PFSK-1 (cell line): ENCODE results near the gene EXPH5.

ENCODE experiments used
- POLR2AphosphoS5 ChIP-seq: IDR thresholded peaks from 2 replicates; pipeline ENCODE4 v1.6.1; 2012; ENCODE audit warnings: low read depth, mild to moderate bottlenecking, control low read depth, low read length, moderate library complexity
- TF ChIP-seq, protein P1 (sequence below), 2 experiments: IDR thresholded peaks; 2 replicates each; pipeline versions ENCODE4 v1.6.1 to v1.8.0; 2011 to 2012; ENCODE audit warnings: low read depth in 2 of 2, low read length in 2 of 2, control low read depth in 1 of 2, inconsistent platforms in 1 of 2, mild to moderate bottlenecking in 1 of 2, moderate library complexity in 1 of 2; ENCODE audit not compliant: insufficient read depth in 1 of 2

GRCh38 chr11:108472681-108473080, 120.9 kb downstream of the EXPH5 start:
- TF ChIP-seq, protein P1, sequence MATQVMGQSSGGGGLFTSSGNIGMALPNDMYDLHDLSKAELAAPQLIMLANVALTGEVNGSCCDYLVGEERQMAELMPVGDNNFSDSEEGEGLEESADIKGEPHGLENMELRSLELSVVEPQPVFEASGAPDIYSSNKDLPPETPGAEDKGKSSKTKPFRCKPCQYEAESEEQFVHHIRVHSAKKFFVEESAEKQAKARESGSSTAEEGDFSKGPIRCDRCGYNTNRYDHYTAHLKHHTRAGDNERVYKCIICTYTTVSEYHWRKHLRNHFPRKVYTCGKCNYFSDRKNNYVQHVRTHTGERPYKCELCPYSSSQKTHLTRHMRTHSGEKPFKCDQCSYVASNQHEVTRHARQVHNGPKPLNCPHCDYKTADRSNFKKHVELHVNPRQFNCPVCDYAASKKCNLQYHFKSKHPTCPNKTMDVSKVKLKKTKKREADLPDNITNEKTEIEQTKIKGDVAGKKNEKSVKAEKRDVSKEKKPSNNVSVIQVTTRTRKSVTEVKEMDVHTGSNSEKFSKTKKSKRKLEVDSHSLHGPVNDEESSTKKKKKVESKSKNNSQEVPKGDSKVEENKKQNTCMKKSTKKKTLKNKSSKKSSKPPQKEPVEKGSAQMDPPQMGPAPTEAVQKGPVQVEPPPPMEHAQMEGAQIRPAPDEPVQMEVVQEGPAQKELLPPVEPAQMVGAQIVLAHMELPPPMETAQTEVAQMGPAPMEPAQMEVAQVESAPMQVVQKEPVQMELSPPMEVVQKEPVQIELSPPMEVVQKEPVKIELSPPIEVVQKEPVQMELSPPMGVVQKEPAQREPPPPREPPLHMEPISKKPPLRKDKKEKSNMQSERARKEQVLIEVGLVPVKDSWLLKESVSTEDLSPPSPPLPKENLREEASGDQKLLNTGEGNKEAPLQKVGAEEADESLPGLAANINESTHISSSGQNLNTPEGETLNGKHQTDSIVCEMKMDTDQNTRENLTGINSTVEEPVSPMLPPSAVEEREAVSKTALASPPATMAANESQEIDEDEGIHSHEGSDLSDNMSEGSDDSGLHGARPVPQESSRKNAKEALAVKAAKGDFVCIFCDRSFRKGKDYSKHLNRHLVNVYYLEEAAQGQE (IDR thresholded peaks at IDR 0.05; ENCODE audit: insufficient read depth in 1 of 2, low read depth in 2 of 2, low read length in 2 of 2): no peak
- TF ChIP-seq POLR2AphosphoS5: no peak
